ENCODE measurements around the gene CRNKL1. TPM values are rescaled to one million over a fixed set of nuclear protein-coding genes. Genes with fewer than 3 reads are reported as not detected.

CRNKL1 gene
- total RNA-seq, 2 donors from 2014 or later = 22.2 to 23.4 TPM

GRCh38 chr20:20075032-20075431 lies 22.8 kb upstream of the CRNKL1 start:
- Histone ChIP-seq H3K36me3 (ENCODE audit: control insufficient read depth, insufficient read depth, low read length) (no peaks in the 10 kb centered on the region), H3K9me3 (ENCODE audit: control insufficient read depth, low read length) (no peaks in the 10 kb centered on the region), H3K4me1 (ENCODE audit: control insufficient read depth, insufficient read depth, low read length) (no peaks in the 10 kb centered on the region), H3K27me3 (ENCODE audit: control insufficient read depth, insufficient read depth, low read length, poor library complexity, severe bottlenecking) (no peaks in the 10 kb centered on the region), H3K27ac (ENCODE audit: low read depth, low read length) (no peak overlapping the region), H3K9ac (ENCODE audit: extremely low read depth, low read length, poor library complexity, severe bottlenecking) (no peak overlapping the region), H3K4me3 (ENCODE audit: low read length) (no peak overlapping the region)
- 98 to 100% methylated on average over 1 to 4 of the region's 4 CpGs for WGBS, 2 experiments (ENCODE audit: insufficient coverage in 1 of 2, insufficient read length in 1 of 2)
- H3K4me1 Mint-ChIP-seq = peaks cover 8% of the 10 kb centered on the region
- H3K27me3 Mint-ChIP-seq (ENCODE audit: insufficient read depth) = peaks cover 4% of the 10 kb centered on the region
- H3K36me3 Mint-ChIP-seq (ENCODE audit: low read depth) = no peaks in the 10 kb centered on the region
- no peak for DNase-seq
- no peaks in the 10 kb centered on the region for H3K9me3 Mint-ChIP-seq
- H3K27ac Mint-ChIP-seq = no peak overlapping the region
- H3K4me3 Mint-ChIP-seq = no peak overlapping the region
- no peak for TF ChIP-seq CTCF (conservative IDR thresholded peaks at IDR 0.05)

GRCh38 chr20:20073801-20074371 lies 21.6 kb upstream of the CRNKL1 start:
- Mint-ChIP-seq H3K27me3 (ENCODE audit: insufficient read depth) (peaks cover 6% of the 10 kb centered on the region), H3K36me3 (ENCODE audit: low read depth) (no peaks in the 10 kb centered on the region), H3K27ac (no peak overlapping the region), H3K9me3 (no peaks in the 10 kb centered on the region), H3K4me3 (no peak overlapping the region), H3K4me1 (peaks cover 8% of the 10 kb centered on the region)
- H3K4me1 ChIP-seq (ENCODE audit: control insufficient read depth, insufficient read depth, low read length) = no peaks in the 10 kb centered on the region
- WGBS, 2 experiments (ENCODE audit: insufficient coverage in 1 of 2, insufficient read length in 1 of 2) = 86 to 88% methylated on average over 11 to 15 of the region's 15 CpGs
- H3K36me3 ChIP-seq (ENCODE audit: control insufficient read depth, insufficient read depth, low read length) = no peaks in the 10 kb centered on the region
- no peak overlapping the region for H3K4me3 ChIP-seq (ENCODE audit: low read length)
- H3K9me3 ChIP-seq (ENCODE audit: control insufficient read depth, low read length) = no peaks in the 10 kb centered on the region
- no peak for TF ChIP-seq CTCF (conservative IDR thresholded peaks at IDR 0.05)
- H3K27ac ChIP-seq (ENCODE audit: low read depth, low read length) = peak overlapping the region; percentile 80
- H3K9ac ChIP-seq (ENCODE audit: extremely low read depth, low read length, poor library complexity, severe bottlenecking) = no peak overlapping the region
- no peaks in the 10 kb centered on the region for H3K27me3 ChIP-seq (ENCODE audit: control insufficient read depth, insufficient read depth, low read length, poor library complexity, severe bottlenecking)
- DNase-seq = no peak

- TF ChIP-seq CTCF (conservative IDR thresholded peaks at IDR 0.05) = no peak
- H3K27ac ChIP-seq (ENCODE audit: low read depth, low read length) = no peak overlapping the region
- no peaks in the 10 kb centered on the region for H3K36me3 Mint-ChIP-seq (ENCODE audit: low read depth)
- H3K9ac ChIP-seq (ENCODE audit: extremely low read depth, low read length, poor library complexity, severe bottlenecking) = no peak overlapping the region
- H3K4me3 Mint-ChIP-seq = no peak overlapping the region
- H3K9me3 Mint-ChIP-seq = no peaks in the 10 kb centered on the region
- no peak overlapping the region for H3K4me3 ChIP-seq (ENCODE audit: low read length)
- no peaks in the 10 kb centered on the region for H3K36me3 ChIP-seq (ENCODE audit: control insufficient read depth, insufficient read depth, low read length)
- no peaks in the 10 kb centered on the region for H3K27me3 ChIP-seq (ENCODE audit: control insufficient read depth, insufficient read depth, low read length, poor library complexity, severe bottlenecking)
- WGBS, 2 experiments (ENCODE audit: insufficient coverage in 1 of 2, insufficient read length in 1 of 2) = 79 to 91% methylated on average over 10 of the region's 10 CpGs
- peaks cover 1% of the 10 kb centered on the region for H3K4me1 Mint-ChIP-seq
- no peak for DNase-seq
- no peaks in the 10 kb centered on the region for H3K9me3 ChIP-seq (ENCODE audit: control insufficient read depth, low read length)
- no peak overlapping the region for H3K27ac Mint-ChIP-seq
- no peaks in the 10 kb centered on the region for H3K4me1 ChIP-seq (ENCODE audit: control insufficient read depth, insufficient read depth, low read length)
- H3K27me3 Mint-ChIP-seq (ENCODE audit: insufficient read depth) = peaks cover 6% of the 10 kb centered on the region
Measured at GRCh38 chr20:20070871-20071726, 18.8 kb upstream of the CRNKL1 start.

Measured in endodermal cell (in vitro differentiated cells).